ENCODE measurements around the gene SUSD6. TPM values are rescaled to one million over a fixed set of nuclear protein-coding genes. Genes with fewer than 3 reads are reported as not detected.
"Not testable (repeated sequence)": the region's sequence is repeated elsewhere in the genome, so short reads cannot be mapped to it uniquely, and the experiment has no call there.

Gene SUSD6
- polyA plus RNA-seq, 4 donors, result 14.3 to 46.2 (median 16.7) TPM

DNA sequence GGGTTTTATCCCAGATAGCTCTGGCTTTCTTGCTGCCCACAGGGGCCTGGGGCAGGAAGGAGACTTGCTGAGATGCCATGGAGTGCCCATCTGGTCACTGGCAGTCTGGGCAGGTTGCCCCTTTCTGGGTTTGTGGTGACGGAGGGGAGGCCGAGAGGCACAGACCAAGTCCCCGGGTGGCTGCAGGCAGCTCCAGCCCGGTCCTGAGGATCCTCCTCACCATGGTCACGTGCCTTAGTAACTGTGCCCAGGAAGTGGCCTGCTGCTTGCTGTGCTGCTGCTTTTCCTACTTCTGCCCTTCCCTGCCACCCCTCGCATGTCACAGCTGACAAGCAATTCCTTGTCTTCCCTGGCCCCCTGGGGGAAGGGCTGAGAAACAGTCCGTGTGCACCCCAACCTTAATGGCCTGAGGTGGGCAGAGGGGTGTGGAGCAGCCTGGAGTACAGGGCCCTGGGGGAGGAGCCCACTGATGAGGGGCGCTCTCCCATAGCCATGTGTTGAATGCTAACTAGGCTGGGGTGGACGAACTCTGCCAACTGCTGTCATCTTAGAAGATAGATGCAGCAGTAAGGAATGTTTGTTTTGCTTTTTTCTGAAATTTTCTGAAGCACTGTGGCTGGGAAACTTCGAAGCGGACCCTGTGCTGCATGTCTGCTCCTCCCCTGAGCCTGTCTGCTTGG, 100.6 kb downstream of the SUSD6 start:
- no peak overlapping the region for H3K4me3 ChIP-seq (ENCODE audit: low read depth in 1 of 3, low read length in 3 of 3)
- WGBS, 3 donors, result 56 to 70% (median 64%) methylated on average over 11 of the region's 11 CpGs

GRCh38 chr14:69712599-69713088, 101.2 kb downstream of the SUSD6 start:
- 18 to 34% (median 18%) methylated on average over 6 of the region's 6 CpGs for WGBS, 3 donors
- H3K27me3 ChIP-seq (ENCODE audit: control insufficient read depth in 3 of 3, insufficient read depth in 3 of 3, low read length in 3 of 3), result no peaks in the 10 kb centered on the region
- DNase-seq, result peak; percentile 53 to 75
- FAIRE-seq, result no peak
- peaks cover 7 to 58% (median 12%) of the 10 kb centered on the region in 3 donors for H3K36me3 ChIP-seq (ENCODE audit: control insufficient read depth in 3 of 3, insufficient read depth in 2 of 3, low read depth in 1 of 3, low read length in 3 of 3)
- no peaks in the 10 kb centered on the region for H3K9me3 ChIP-seq (ENCODE audit: control insufficient read depth in 2 of 2, insufficient read depth in 1 of 2, low read depth in 1 of 2, low read length in 1 of 2)
- H3K27ac ChIP-seq (ENCODE audit: low read depth in 1 of 3, low read length in 2 of 3), result peak overlapping the region in 2 of 3 donors; percentile 15 to 76
- H3K4me3 ChIP-seq (ENCODE audit: low read depth in 1 of 3, low read length in 3 of 3), result no peak overlapping the region
- peaks cover 0 to 30% (median 22%) of the 10 kb centered on the region in 3 donors for H3K4me1 ChIP-seq (ENCODE audit: control insufficient read depth in 3 of 3, insufficient read depth in 2 of 3, low read depth in 1 of 3, low read length in 2 of 3)

More for the DNA sequence above, 100.6 kb downstream of the SUSD6 start:
- Histone ChIP-seq H3K27me3 (ENCODE audit: control insufficient read depth in 3 of 3, insufficient read depth in 3 of 3, low read length in 3 of 3) (no peaks in the 10 kb centered on the region), H3K36me3 (ENCODE audit: control insufficient read depth in 3 of 3, insufficient read depth in 2 of 3, low read depth in 1 of 3, low read length in 3 of 3) (peaks cover 7 to 62% (median 12%) of the 10 kb centered on the region in 3 donors), H3K4me1 (ENCODE audit: control insufficient read depth in 3 of 3, insufficient read depth in 2 of 3, low read depth in 1 of 3, low read length in 2 of 3) (peaks cover 0 to 30% (median 22%) of the 10 kb centered on the region in 3 donors), H3K9me3 (ENCODE audit: control insufficient read depth in 2 of 2, insufficient read depth in 1 of 2, low read depth in 1 of 2, low read length in 1 of 2) (no peaks in the 10 kb centered on the region), H3K27ac (ENCODE audit: low read depth in 1 of 3, low read length in 2 of 3) (peak overlapping the region; percentile 9 to 76 (median 15))
- no peak for DNase-seq
- no peak for FAIRE-seq

DNA sequence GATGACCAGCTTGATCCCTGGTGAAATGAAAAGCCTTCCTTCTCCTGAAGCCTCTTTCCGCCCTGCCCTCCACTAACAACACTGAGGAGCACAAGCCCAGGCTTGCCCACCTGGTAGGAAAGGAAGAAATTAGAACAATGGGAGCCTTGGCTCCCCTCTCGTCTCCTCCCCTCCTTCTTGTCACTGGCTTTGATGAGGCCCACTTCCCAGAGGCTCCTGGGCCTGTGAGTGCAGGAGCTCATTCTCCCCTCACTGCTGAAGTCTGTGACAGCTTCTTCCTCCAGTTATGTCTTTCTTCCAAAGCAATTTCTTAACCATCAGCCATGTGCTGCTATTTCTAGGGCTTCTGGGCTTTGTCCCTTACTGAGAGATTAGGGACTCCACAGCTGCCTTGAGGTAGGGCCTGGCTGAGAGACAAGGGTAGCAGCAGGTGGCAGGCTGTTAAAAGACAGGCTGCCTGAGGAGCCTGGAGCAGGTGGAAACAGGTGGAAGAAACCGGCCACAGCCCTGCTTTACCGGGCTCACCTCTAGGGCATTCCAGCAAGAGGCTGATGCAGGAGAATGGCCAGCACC, 101.9 kb downstream of the SUSD6 start:
- no peaks in the 10 kb centered on the region for H3K9me3 ChIP-seq (ENCODE audit: control insufficient read depth in 2 of 2, insufficient read depth in 1 of 2, low read depth in 1 of 2, low read length in 1 of 2)
- H3K4me3 ChIP-seq (ENCODE audit: low read depth in 1 of 3, low read length in 3 of 3), result no peak overlapping the region
- DNase-seq (peak; percentile 44 to 56), FAIRE-seq (no peak)
- no peaks in the 10 kb centered on the region for H3K27me3 ChIP-seq (ENCODE audit: control insufficient read depth in 3 of 3, insufficient read depth in 3 of 3, low read length in 3 of 3)
- peaks cover 7 to 58% (median 12%) of the 10 kb centered on the region in 3 donors for H3K36me3 ChIP-seq (ENCODE audit: control insufficient read depth in 3 of 3, insufficient read depth in 2 of 3, low read depth in 1 of 3, low read length in 3 of 3)
- peak overlapping the region; percentile 15 to 76 (median 46) for H3K27ac ChIP-seq (ENCODE audit: low read depth in 1 of 3, low read length in 2 of 3)
- 49 to 72% (median 54%) methylated on average over 4 of the region's 4 CpGs for WGBS, 3 donors
- H3K4me1 ChIP-seq (ENCODE audit: control insufficient read depth in 3 of 3, insufficient read depth in 2 of 3, low read depth in 1 of 3, low read length in 2 of 3), result peaks cover 0 to 30% (median 22%) of the 10 kb centered on the region in 3 donors

GRCh38 chr14:69713993-69714679, 102.7 kb downstream of the SUSD6 start:
- no peak overlapping the region for H3K4me3 ChIP-seq (ENCODE audit: low read depth in 1 of 3, low read length in 3 of 3)
- peak overlapping the region in 1 of 3 donors; percentile 15 for H3K27ac ChIP-seq (ENCODE audit: low read depth in 1 of 3, low read length in 2 of 3)
- WGBS, 3 donors, result 68 to 74% (median 70%) methylated on average over 9 of the region's 9 CpGs
- H3K27me3 ChIP-seq (ENCODE audit: control insufficient read depth in 3 of 3, insufficient read depth in 3 of 3, low read length in 3 of 3), result no peaks in the 10 kb centered on the region
- DNase-seq (peak in 1 of 2 donors; percentile 48), FAIRE-seq (no peak)
- H3K9me3 ChIP-seq (ENCODE audit: control insufficient read depth in 2 of 2, insufficient read depth in 1 of 2, low read depth in 1 of 2, low read length in 1 of 2), result no peaks in the 10 kb centered on the region
- peaks cover 0 to 30% (median 22%) of the 10 kb centered on the region in 3 donors for H3K4me1 ChIP-seq (ENCODE audit: control insufficient read depth in 3 of 3, insufficient read depth in 2 of 3, low read depth in 1 of 3, low read length in 2 of 3)
- peaks cover 7 to 51% (median 11%) of the 10 kb centered on the region in 3 donors for H3K36me3 ChIP-seq (ENCODE audit: control insufficient read depth in 3 of 3, insufficient read depth in 2 of 3, low read depth in 1 of 3, low read length in 3 of 3)

DNA sequence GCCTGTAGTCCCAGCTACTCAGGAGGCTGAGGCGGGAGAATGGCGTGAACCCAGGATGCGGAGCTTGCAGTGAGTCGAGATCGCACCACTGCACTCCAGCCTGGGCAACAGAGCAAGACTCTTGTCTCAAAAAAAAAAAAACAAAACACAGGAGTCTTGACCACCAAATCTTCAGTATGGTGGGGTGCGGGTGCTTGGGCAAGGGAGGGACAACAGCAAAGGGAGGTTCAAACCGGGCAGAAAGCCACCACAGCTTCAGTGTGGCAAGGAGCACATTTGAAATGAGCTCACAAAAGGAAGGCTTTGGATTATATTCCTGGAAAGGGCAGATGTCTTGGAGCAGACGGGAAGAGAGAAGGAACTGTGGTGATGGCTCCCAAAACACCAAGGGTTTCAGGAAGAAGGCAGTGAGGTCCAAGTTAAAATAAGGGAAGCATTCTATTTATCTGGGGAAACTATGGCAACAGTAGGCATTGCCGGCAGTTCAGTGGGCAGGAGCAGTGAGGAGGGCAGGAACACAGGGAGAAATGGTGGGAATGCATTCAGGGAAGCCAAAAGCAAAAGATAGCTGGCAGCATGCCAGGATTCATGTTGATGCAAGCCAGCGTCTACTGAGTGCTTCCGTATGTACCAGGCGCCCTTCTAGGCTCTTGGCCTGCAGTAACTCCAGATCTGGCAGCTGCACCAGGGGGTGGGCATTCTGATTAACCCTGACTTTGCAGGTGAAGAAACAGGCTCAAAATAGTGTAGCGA, 104.5 kb downstream of the SUSD6 start:
- no peaks in the 10 kb centered on the region for H3K27me3 ChIP-seq (ENCODE audit: control insufficient read depth in 3 of 3, insufficient read depth in 3 of 3, low read length in 3 of 3)
- H3K4me3 ChIP-seq (ENCODE audit: low read depth in 1 of 3, low read length in 3 of 3), result no peak overlapping the region
- DNase-seq, result peak in 1 of 2 donors; percentile 43
- no peak for FAIRE-seq
- 63 to 76% (median 65%) methylated on average over 13 of the region's 13 CpGs for WGBS, 3 donors
- peak overlapping the region in 1 of 3 donors; percentile 52 for H3K27ac ChIP-seq (ENCODE audit: low read depth in 1 of 3, low read length in 2 of 3)
- peaks cover 2 to 40% (median 9%) of the 10 kb centered on the region in 3 donors for H3K36me3 ChIP-seq (ENCODE audit: control insufficient read depth in 3 of 3, insufficient read depth in 2 of 3, low read depth in 1 of 3, low read length in 3 of 3)
- H3K9me3 ChIP-seq (ENCODE audit: control insufficient read depth in 2 of 2, insufficient read depth in 1 of 2, low read depth in 1 of 2, low read length in 1 of 2), result no peaks in the 10 kb centered on the region
- H3K4me1 ChIP-seq (ENCODE audit: control insufficient read depth in 3 of 3, insufficient read depth in 2 of 3, low read depth in 1 of 3, low read length in 2 of 3), result peaks cover 0 to 26% (median 19%) of the 10 kb centered on the region in 3 donors

DNA sequence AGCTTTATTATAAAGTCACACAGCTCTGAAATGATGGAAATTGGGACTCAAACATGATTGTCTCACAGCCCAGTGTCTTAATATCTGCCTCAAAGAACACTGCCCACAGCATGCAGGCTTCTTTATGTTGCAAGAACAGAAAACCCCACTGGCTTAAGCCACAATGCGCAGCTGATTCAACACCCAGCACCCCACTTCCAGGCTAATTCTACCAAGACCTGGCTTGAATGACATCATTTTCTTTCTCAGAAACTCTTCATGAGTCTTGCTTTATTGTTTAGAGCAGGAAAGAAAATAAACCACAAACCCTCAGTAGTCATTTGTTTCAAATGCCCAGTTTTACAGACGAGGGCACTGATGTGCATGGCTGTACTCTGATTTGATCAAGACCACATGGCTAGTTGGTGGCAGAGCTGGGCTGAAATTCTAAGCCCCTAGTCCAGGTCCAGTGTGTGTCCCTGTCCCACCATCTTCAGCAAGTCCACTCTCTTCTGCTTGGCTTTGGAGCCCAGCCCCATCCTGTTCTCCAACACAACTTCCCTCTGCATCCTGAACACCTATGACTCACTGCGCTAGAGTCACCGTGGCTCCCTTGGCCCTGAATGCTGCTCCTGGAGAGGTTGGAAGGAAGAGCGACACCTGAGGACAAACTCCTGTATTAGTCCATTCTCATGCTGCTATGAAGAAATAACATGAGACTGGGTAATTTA, 105.2 kb downstream of the SUSD6 start:
- H3K27ac ChIP-seq (ENCODE audit: low read depth in 1 of 3, low read length in 2 of 3), result peak overlapping the region in 1 of 3 donors; percentile 52
- peaks cover 0 to 33% (median 3%) of the 10 kb centered on the region in 3 donors for H3K36me3 ChIP-seq (ENCODE audit: control insufficient read depth in 3 of 3, insufficient read depth in 2 of 3, low read depth in 1 of 3, low read length in 3 of 3)
- 68 to 74% (median 73%) methylated on average over 5 of the region's 5 CpGs for WGBS, 3 donors
- H3K27me3 ChIP-seq (ENCODE audit: control insufficient read depth in 3 of 3, insufficient read depth in 3 of 3, low read length in 3 of 3), result no peaks in the 10 kb centered on the region
- FAIRE-seq (no peak), DNase-seq (peak in 1 of 2 donors; percentile 41)
- no peak overlapping the region for H3K4me3 ChIP-seq (ENCODE audit: low read depth in 1 of 3, low read length in 3 of 3)
- H3K9me3 ChIP-seq (ENCODE audit: control insufficient read depth in 2 of 2, insufficient read depth in 1 of 2, low read depth in 1 of 2, low read length in 1 of 2), result no peaks in the 10 kb centered on the region
- peaks cover 0 to 18% (median 15%) of the 10 kb centered on the region in 3 donors for H3K4me1 ChIP-seq (ENCODE audit: control insufficient read depth in 3 of 3, insufficient read depth in 2 of 3, low read depth in 1 of 3, low read length in 2 of 3)

- FAIRE-seq; H3K27ac ChIP-seq (ENCODE audit: low read depth in 1 of 3, low read length in 2 of 3); H3K4me1 ChIP-seq (ENCODE audit: control insufficient read depth in 3 of 3, insufficient read depth in 2 of 3, low read depth in 1 of 3, low read length in 2 of 3); DNase-seq; H3K9me3 ChIP-seq (ENCODE audit: control insufficient read depth in 2 of 2, insufficient read depth in 1 of 2, low read depth in 1 of 2, low read length in 1 of 2); H3K27me3 ChIP-seq (ENCODE audit: control insufficient read depth in 3 of 3, insufficient read depth in 3 of 3, low read length in 3 of 3); H3K4me3 ChIP-seq (ENCODE audit: low read depth in 1 of 3, low read length in 3 of 3): not testable (repeated sequence)
- 74 to 91% (median 87%) methylated on average over 2 of the region's 2 CpGs for WGBS, 3 donors
- peaks cover 0 to 15% (median 3%) of the 10 kb centered on the region in 3 donors for H3K36me3 ChIP-seq (ENCODE audit: control insufficient read depth in 3 of 3, insufficient read depth in 2 of 3, low read depth in 1 of 3, low read length in 3 of 3)
These were observed 107.2 kb downstream of the SUSD6 start for GRCh38 chr14:69718614-69719013.
